Fibroblast of peridontal ligament (primary cell): ENCODE measurements around the gene ABO.
"Not testable (repeated sequence)": the region's sequence is repeated elsewhere in the genome, so short reads cannot be mapped to it uniquely, and the experiment has no call there.

Experiments
- DNase-seq: peaks from one replicate; pipeline ENCODE4 v3.0.0-alpha.2; 2010; ENCODE audit errors: extremely low read depth

Gene ABO

DNA sequence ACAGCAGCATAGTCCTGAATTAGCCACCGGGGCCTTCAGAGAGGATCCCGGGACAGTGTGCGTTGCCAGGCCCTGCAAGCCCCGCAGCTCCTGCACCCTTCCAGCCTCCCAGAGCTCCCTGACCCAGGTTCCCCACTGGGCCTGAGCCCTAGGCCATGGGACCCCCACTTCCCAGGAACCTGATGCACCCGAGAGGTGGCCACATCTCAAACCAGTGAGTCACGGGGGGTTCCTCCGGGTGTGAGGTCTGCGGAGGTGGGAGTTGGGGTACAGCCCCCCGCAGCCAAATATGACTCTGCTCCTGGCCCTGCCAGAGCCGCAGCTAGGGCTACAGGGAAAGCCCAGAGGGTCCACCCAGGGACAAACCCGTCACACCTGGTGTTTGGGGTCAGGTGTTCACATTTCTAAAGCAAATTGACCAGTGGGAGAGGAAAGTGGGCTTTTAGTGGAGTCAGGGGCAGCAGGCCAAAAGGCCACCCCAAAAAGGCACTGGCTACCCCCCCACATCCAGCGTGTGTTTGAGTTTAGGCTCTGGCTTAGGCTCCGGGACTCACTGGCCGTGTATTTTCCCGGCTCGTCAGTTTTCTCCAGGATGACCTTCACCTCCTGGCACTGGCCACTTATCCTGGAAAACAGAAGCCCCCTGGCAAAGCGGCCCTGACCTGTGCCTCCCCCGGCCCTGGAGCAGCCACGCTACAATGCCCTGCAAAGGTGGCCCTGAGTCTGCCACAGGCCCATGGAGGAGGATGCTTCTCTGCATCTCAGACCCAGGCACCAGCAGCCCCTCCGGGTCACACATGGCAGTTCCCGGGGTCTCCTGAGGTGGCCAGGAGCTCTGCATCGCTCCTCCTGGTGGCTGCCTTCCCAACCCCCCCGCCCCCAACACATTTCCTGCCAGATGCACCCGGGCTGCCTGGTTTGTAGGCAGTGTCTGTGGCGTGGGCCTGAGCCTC lies 48.5 kb downstream of the ABO start:
- DNase-seq = no peak

DNA sequence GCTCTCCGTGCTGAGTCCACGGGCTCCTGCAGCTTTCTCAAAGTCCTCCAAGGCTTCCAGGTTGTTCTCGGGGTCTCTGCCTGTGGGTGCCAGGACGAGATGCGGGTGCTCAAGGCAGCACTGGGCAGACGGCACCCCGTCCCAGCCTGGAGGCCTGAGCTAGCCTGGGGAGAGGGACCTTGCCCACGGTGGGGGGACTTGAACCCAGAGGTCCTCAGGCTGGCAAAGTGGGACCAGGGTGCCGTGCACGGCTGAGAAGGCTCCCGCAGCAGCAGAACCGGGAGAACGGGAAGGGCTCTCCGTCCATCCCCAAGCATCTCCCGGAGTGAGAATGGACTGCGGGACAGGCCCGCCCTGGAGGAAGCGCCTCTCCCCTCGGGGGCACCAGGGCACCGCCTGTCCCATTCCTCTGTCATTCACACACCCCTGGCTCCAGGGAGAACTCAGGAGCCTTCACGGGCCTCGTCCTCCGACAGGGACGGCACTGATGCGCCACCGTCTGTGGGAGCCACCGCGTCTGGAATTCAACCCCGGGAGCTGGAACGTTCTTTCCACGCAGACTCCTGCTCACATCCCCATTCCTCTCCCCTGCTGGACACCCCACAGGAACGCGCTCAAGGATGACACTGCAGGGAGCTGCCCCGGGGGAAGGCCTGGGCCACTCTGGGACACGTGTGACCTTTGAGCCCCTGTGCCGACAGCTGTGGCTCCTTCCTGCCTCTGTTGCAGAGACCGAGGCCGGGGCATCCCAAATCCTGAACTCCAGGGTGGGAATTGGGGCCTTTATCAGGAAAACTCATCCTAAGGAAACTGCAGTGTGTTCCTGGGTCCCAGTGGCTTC lies 49.6 kb downstream of the ABO start:
- DNase-seq = no peak

DNA sequence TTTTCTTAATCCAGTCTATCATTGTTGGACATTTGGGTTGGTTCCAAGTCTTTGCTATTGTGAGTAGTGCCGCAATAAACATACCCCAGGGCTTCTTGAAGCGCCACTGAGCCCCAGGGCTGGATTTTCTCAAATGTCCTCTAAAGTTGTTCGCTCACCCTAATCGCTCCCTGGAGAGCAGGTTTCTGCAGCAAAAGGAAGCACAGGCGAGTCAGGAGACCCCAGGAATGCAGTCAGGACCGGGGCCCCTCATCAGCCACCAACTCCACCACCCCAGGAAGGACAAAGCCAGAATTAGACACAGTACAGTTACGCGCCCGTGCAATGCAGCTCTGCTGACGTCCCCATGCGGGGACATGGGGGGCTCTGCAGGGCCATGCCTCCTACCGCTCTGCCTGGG lies 50.2 kb downstream of the ABO start:
- no peak for DNase-seq

DNA sequence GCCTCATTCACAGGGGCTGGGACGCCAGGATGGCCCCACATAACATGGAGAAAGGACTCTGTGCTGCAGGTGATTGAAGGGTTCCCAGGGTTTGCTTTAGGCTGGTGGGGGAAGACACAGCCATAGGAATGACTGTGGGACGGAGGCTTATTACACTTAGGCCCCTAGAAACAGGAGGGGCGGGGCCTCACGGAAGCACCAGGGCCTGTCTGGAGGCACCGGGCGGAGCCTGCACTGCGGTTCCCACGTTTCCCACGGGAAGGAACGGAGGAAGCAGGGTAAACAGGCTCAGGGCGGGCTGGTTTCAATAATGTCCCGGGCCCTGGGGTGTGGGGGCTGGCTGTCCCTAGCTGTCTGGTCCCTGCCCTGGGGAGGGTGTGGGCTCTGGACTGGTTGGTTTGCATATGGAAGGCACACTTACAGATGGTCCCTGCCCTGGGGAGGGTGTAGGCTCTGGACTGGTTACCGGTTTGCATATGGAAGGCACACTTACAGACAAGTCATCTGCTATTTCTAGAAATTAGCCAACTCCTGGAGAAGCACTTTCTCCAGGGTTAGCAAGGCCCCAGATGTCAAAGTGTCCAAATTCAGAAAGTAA lies 51.7 kb downstream of the ABO start:
- DNase-seq = not testable (repeated sequence)

DNA sequence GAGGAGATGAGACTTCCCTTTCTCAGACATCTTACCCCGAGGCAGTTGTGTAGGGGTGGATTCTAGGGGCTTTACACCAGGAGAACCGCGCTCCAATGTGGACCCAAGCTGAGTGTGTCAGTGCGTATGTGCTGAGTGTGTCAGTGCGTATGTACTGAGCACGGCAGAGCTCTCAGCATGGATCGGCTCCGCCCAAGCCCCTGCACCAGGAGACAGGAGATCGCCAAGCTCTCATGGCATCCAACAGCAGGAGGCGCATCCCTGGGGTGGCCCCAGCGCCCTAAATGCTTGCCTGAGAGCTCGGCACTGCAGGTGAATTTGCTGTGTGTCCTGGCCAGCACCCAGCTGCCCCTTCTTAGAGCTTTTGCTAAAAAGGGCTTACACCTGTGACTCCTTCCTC lies 53.0 kb downstream of the ABO start:
- DNase-seq = not testable (repeated sequence)

DNA sequence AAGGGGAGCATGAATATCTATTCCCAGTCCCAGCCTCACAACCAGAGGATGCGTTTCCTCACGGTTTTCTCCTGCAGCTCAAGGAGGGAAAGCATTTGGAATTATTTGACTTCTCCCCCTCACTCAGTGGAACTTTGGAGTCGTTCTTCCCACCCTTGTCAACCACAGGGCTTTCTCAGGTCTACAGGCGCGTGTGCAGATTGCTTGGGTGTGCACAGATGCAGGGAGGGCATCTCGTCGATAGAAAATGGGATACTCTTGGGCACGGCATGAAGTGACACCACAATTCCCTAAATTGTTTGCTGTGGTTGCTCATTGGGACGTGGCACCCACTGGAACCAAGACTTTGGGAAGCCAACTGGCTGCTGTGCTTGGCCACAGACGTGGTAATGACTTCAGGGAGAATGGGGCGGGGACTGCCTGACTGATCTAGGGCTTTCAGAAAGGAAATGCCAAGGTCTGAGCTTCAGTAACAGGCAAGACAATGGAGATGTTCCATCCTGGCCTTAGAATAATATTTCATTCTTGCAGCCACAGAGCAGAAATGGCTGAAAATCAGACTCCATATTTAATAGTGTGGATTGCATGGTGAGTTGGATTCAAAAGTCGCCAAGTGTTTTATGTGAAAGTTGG lies 53.7 kb downstream of the ABO start:
- DNase-seq = no peak

DNA sequence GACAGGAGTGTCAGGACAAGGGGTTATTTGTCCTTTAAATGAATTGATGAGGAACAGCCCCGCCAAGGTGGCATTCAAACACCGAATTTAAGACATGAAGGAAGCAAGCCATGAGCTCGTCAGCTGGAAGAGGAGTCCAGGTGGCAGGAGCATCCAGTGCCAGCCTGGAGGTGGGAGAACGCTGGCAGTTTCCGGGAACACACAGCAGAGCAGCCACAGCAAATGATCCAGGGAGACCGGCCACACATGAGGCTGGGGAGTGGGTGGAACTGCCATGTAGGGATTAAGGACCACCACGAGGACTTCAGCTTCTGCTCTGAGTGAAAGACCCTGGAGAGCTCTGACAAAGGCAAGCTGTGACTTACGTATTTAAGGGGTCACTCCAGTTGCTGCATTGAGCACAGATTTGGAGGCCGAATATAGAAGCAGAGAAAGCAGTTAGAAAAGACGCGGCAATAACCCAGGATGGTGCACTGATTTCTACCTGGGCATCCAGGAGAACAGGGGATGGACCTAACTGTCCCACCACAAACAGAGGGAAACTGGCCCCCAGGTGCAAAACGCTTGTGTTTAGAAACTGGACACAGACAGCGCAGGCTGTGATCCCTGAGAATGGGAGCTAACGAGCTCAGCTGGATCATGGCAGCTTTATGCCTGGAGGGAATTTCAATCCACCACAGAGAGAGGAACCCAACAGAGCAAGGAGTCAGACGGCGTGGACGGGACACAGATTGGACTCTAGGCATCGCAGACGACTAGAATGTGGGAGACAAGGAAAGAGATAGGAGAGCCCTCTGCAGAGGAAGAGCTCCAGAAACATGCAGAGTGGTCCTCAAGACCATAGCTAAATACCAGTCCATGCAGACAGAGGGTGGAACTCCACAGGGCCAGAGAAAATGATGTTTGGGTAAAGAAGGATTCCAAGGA lies 56.7 kb downstream of the ABO start:
- DNase-seq = not testable (repeated sequence)

DNA sequence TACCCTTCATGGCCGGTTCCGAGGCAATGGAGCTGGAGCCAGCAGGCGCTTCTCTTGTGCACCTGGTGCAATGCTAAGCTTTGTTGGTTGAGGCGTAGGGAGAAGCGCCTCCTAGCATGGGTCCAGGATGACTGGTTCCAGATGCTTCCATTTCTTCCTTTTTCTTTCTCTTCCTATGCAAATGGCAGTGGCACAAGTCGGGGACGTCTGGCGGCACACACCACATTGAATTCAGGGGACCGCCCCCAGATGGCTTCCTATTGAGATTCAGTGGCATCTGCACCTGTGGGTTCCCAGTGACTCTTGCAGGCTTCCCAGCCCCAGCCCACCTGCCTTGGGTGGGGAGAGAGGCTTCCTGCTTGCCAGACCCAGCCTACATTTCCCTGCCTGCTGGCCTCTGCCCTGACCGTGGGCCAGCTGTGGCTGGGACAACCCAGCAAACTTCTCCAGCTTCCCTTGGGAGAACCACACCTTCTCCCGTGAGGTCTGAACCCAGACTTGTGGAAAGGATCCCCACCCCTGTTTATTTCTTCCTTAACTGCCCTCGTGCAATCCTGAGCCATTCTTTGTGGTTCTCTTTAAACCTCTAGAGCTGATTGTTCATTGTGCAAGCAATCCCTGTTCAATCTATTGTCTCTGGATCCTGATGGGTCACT lies 57.5 kb downstream of the ABO start:
- DNase-seq = not testable (repeated sequence)

DNA sequence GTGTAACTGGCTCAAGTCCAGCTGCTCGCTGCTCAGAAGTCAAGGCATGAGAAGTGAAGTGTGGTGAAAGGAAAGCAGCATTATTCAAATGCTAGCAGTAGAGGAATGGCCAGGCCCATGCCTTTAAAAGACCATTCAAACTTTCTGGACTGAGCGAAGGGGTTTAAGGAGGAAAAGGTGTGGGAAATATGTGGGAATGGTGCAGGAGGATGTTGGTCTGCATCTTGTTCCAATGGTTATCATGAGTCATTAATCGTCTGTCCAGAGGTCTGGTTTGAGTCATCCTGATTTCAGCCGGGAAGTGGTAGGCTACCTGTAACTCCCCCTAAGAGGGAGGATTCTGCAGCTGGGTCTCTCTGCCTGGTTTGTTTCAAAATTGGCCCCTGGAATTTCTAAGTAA lies 60.7 kb downstream of the ABO start:
- not testable (repeated sequence) for DNase-seq

DNA sequence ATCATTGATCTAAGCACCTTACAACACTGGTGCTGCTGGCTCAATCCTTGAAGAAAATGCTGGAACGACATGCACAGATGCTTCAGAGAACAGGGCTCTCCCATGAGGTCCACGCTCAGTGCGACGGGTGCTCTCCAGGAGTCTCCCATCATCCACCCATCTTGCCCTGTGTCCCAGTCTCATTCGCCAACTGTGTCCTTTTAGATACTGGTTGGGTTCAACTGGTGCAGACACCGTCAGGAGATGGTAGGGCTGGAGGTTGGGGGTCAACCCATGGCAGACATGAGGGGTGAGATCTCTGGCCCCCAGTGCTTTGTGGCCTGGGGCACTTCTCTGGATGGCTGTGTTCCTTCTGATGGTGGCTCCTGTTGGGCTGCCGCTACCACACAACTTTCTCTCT lies 64.4 kb downstream of the ABO start:
- no peak for DNase-seq

DNA sequence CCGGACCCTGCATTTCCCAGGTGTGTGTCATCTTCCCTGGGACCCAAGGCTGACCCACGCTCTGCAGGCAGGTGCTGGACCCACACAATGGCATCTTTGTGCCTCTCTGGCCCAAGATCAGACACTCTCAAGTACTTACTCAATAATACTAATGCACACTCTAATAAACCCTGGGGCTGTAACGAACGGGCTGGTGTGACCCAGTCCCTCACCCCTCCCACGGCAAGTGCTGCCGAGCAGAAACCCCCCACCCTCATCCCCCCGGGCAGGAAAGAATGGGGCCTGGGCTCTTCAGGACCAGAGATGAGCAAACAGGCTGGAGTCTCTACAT lies 64.8 kb downstream of the ABO start:
- DNase-seq = no peak

DNA sequence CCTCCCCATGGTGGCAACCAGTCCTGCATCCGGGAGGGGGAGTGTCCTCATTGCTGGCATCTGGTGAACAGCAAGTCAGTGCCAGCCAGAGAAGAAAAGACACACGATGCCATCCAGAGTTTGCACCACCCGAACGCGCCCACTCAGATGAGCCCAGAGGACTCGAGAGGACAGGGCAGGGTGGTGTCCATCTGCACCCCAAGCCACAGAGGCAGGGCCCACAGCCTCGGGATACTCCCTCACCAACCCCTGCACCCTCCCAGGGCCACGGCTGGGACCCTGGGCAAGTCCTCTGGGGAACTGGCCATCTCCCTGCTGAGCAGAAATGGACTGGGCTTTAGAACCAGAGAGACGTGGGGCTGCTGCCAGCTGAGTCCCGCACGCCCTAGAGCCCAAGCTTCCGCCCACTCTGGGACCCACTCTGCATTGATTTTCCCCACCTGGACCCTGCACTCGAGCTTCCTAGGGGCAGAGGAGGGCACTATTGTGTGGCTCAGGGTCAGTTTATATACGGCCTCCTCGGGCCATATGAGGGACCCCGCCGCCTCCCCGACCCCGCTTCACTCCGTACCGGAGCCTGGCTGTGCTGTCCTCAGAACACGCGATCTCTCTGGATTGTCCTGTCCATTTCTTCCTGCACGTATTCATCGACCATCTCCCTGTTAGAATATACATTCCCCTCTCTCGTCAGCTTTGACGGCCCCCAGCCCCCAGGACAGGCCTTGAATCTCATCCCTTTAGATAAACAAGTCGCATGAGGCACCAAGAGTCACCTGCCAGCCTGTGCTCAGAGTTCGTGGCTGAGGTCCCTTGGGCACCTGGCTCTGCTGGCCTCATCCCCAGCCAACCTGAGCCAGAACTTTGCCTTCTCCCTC lies 65.4 kb downstream of the ABO start:
- not testable (repeated sequence) for DNase-seq

DNA sequence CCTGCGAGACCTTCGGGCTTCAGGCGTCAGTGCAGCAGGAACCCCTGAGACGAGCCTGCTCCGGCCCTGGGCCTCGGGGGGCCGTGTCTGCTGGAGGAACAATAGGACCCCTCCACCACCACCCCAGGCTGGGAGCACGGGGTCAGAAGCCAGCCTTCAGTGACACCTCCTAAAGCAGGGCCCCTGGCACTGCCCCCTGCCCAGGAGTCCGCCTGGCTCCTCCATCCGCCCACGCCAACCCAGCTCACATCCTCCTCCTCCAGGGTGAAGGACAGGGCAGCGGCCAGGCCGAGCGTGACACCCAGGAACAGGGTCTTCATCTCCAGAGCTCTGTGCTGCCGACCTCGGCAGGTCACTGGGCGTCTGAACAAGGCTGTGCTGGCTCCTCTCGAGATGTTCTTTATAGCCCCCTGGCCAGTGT lies 66.1 kb downstream of the ABO start, which contains the start of gene OBP2B:
TSS of gene OBP2B (minus strand) at position 371 of the 421 bp plus-strand sequence. CDS start at position 320, 51 bp downstream.
- not testable (repeated sequence) for DNase-seq

DNA sequence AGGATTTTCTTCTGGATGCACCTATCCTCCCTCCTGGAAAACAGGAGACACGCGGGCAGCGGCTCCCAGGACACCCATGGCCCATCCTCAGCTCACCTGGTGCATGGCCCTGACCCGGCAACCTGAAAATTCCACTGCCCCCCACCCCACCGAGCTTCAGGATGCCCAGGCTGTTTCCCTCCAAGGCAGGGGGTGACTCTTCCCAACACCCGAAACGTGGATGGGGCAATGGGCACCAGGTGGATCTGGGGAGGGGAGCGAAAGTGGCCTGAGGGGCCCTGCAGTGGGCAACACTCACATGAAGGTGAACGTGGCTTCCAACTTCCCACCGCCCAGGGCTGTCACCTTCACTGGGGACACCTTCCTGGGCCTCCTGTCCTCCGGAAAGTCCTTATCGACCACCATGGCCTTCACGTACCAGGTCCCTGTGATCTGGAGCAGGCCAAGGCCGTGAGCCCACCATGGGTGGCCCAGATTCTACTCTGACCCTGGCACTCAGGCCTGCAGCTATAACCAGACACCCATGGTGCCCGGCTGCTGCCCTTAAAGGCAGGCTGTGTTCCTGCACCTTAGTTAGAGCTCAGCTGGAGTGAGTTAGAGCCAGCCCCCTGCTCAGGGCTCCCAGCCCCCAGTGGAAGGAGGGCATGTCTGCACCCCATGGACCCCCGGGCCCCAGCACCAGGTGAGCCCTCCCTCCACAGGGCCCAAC lies 66.7 kb downstream of the ABO start:
- DNase-seq = not testable (repeated sequence)

DNA sequence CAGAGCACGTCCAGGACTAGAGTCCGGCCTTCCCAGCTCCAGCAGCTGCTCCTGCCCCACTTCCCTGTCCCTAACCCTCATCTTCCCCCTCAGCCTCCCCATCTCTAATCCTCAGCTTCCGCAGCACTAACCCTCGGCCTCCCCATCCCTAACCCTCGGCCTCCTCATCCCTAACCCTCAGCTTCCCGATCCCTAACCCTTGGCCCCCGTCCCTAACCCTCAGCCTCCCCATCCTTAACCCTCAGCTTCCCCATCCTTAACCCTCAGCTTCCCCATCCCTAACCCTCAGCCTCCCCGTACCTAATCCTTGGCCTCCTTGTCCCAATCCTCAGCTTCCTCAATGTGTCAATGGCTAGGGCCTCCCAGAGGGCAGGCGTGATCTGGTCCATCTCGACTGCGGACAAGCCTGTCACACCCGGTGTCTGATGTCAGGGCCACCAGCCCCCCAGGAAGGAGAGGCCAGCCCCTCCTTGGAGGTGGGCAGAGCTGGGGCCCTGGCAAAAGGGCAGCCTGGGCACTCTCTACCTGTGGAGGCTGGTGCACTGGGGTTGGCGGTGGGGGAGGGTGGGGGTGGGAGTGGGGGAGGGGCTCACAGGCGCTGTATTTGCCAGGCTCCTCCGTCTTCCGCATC lies 67.3 kb downstream of the ABO start:
- no peak for DNase-seq

DNA sequence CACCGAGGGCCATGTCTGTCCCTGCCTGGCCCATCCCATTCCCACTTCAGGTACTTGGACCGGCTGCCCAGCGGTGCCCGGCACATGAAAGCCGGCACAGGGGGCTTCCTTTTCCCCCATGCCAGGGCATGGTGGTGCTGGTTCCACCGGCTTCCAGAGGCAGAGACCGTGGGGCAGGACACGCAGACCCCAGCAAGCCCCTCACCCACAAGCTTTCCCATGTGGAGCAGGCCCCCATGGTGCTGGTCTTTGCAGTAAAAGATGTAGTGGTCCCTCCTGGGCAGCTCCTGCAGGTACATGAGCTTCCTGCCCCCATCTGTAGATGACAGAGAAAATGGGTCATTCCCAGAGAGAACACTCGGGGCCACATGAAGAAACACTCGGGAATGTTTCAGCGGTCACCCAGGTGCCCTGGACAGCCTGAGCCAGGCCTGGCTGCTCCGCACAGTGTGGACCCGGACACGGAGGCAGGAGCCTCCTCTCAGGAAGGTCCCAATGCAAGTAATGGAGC lies 67.9 kb downstream of the ABO start:
- DNase-seq = no peak

DNA sequence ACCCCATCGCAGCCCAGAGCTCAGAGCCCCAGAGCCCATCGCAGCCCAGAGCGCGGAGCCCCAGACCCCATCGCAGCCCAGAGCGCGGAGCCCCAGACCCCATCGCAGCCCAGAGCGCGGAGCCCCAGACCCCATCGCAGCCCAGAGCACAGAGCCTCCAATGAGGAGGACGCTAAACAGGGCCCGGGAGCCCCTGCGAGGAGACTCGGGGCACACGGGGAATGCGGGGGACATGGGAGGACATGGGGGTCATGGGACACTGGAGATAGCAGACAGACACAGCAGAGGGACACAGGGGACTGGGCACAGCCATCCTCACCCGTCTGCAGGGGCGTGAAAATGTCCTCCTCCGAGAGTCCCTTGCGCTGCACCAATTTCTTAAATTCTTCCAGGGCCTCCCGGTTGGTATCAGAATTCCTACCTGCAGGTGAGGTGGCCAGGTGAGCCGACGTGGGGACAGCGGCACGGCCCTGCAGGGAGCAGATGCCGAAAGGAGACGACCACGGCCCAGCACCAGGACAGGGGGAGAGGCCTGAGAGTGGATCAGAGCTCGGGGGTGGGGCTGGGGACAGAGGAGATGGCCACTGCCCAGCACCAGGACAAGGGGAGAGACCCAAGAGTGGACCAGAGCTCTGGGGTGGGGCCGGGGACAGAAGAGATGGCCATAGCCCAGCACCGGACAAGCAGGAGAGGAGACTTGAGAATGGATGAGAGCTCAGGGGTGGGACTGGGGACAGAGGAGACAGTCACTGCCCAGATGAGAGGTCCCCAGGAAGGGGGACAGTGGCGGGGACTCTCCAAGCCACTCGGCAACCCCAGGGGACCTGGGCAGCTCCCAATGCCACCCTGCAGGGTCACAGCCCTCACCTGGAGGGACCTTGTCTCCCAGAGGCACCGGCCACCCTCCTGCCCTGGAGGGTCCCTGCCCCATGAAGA lies 68.7 kb downstream of the ABO start:
- DNase-seq = no peak
